ENCODE results near the gene SPECC1.
A peak's percentile ranks its signal among the peaks of the same experiment; 100 is the strongest.
"Not testable (repeated sequence)": the region's sequence is repeated elsewhere in the genome, so short reads cannot be mapped to it uniquely, and the experiment has no call there.

The SPECC1 gene

DNA sequence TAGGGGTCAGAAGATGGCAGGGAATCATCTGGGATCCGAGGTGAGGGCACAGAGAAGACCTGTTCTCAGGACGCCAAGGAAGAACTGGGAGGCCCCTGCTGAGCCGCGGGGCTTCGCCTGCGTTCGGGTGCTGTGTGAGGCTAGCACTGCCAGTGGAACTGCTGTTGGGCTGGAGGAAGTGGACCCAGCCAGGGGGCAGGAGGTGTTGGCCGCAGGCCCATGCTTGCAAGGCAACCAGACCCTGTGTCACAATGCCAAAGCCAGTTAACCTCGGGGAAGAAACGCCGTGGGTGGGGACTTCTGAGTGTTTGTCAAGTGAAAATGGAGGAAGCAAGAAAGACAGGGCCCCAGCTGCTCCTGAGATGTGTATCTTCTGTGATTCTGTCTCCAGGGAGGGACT, 272.7 kb downstream of the SPECC1 start:
- DNase-seq: no peak

DNA sequence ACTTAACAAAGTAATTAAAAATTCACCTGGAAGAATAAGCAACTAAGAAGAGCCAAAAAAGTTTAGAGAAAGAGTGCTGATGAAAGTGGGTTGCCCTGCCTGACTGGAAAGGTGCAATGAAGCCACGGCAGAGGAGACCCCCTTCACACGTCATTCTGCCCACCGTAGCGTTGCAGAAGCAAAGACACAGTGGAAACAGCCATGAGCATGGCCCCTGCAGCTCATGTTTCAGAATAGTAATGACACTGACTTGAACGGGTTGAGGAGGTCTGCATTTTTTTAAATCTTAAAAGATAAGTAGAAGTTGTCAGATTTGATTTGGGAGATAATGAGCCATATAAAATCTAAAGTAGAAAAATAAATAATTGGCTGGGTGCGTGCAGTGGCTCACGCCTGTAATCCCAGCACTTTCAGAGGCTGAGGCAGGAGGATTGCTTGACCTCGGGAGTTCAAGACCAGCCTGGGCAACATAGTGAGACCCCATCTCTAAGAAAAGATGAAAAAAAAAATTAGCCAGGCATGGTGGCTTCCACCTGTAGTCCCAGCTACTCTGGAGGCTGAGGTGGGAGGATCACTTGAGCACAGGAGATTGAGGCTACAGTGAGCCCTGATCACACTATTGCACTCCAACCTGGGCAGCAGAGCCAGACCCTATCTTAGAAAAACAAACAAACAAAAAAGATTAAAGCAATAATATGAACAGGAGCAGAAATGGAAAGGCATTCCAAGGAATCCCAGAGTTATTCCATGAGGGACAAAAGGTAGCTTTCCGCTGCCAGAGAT, 273.6 kb downstream of the SPECC1 start:
- DNase-seq: no peak

DNA sequence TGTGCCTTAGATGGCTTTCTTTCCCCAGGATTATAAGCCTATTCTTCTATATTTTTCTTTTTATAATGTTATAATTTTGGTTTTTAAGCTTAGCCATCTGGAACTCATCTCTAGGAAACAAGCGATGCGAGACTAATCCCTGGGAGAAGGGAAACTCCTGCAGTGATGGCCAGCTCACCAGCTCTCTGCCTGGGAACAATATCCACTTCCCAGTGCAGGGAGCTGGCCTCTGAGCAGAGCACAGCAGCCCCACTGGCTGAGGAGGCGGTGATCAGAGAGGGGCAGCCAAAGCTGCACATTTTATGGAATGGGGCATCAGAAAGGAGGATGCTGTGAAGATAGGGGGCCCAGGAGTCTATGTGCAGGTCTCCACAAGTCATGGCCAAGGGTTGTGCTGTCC, 274.9 kb downstream of the SPECC1 start:
- DNase-seq: no peak

DNA sequence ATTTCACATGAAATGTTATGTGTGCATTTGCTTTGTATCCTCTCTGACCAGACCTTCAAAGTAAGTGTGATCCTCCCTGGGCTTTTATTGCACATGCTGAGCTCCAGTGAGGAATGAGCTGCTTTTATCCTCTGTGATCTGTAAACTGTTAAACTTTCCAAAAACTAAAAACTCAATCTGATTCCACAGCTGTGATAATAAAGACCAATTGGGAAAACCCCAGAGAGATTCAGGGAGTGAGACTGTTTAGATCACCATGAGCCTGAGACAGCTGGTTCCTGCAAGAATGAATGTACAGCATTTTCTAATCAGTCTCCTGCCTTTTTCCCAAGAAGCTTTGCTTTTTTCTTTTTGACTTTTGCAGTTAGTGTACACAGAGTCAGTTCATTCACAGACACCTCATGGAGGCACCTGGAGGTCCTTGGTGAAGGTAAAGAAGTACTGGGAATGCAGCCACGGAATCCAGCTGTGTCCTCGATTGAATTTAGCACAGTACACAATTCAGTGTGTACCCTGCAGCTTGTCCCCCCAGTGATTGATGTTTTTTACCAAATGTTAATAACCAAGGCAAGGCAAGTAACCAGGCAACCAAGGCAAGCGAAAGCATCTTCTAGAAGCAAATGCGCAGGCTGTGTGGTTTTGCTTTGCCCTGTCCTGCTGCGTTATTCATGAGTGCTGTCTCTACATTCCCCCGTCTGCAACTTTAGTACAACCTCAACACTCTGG, 275.6 kb downstream of the SPECC1 start:
- DNase-seq: no peak

DNA sequence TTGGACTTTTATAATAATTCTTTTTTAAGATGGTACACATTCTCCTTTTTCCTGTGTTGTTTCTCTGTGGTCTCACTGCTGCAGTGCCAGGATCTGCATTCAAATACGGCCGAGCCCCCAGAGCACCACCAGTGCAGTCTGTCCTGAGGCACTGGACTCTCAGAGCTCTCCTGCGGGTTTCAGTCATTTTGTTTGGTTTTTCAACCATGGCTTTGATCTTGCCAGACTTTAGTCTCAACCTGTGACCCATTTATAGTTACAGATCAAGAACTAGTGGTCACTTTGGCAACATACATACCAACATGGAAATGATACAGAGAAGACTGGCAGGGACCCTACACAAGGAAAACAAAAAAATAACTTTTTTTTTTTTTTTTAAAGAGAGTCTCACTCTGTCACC, 280.8 kb downstream of the SPECC1 start:
- DNase-seq: no peak

DNA sequence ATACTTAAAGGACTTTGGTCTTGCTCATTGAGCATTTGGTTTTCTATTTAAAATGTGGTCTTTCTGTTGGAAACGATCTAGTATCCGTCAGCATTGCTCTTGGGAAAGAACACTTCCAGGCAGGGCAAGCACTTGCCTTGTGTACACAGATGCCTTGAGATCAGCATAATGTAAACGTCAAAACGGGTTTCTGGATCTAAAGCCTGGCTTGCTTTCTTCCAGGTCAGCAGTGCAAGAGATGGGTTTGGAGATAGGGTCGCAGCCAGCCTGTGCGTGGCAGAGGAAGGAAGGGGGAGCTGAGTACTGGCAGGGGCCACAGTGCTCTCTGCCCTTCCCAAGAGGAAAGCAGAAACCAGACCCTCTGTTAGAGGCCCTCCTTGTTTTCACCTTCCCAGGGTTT, 282.7 kb downstream of the SPECC1 start:
- DNase-seq: no peak

DNA sequence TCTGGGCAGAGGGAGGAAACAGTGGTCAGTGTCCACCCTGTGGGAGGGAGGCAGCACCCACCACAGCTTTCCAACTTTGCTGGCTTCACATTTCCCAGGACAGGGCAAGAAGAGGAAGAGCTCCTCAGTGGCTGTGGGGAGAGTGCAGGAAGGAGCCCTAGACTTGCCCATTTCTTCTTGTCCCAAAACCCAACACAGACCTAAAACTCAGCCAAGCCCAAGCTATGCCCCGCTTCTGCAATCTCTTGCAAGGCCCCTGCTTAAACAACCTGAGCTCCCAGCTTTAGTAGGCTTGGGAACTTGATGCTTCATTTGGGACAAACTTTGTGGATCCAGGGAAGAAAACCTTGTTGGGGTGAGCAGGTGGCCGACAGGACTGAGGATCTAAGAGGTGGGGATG, 284.3 kb downstream of the SPECC1 start:
- no peak for DNase-seq

DNA sequence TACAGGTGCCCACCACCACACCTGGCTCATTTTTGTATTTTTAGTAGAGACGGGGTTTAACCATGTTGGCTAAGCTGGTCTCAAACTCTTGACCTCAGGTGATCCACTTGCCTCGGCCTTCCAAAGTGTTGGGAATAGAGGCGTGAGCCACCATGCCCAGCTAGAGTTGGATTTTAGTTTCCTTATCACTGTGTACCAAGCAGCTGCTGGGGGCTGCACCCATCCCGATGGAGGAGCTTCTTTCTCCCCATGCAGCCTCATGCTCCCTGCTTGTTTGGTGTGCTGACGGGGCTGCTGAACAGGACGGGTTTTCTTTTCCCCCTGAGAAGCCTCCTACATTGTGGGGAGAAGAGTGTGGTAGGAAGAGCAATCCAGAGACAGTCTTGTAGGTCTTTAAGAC, 285.0 kb downstream of the SPECC1 start:
- no peak for DNase-seq

DNA sequence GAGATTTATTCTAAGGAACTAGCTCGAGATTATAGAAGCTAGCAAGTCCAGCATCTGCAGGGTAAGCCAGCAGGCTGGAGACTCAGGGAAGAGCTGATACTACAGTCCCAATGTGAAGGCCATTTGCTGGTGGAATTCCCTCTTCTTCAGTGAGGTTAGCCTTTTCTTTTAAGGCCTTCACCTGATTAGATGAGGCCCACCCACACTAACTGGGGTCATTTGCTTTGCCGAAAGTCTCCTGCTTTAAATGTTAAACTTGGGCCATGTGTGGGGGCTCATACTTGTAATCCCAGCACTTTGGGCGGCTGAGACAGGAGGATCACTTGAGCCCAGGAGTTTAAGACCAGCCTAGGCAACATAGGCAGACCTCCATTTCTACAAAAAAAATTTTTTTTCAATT, 289.9 kb downstream of the SPECC1 start:
- no peak for DNase-seq

DNA sequence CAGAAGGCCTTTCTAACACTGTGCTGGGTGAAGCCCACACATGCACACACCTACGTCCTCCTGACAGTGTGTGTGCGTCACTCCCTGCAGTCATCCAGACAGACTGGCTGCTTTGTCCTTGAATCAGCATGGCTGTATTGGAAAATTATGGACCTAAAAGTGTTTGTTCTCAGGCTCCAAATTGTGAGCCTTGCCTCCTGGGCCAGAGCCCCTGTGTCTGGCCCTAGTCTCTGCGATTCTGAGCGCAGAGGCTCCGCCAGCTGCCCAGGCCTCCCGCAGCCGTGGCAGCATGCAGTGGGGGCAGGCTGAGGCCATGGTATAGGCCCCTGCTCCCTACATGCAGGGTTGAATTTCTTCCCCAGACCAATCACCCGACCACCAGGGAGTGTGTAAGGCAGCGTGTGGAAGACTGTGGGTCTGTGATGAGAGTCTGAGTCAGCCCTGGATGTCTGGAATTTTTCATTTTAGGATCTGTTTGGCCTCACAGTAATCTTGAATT, 291.3 kb downstream of the SPECC1 start:
- no peak for DNase-seq

DNA sequence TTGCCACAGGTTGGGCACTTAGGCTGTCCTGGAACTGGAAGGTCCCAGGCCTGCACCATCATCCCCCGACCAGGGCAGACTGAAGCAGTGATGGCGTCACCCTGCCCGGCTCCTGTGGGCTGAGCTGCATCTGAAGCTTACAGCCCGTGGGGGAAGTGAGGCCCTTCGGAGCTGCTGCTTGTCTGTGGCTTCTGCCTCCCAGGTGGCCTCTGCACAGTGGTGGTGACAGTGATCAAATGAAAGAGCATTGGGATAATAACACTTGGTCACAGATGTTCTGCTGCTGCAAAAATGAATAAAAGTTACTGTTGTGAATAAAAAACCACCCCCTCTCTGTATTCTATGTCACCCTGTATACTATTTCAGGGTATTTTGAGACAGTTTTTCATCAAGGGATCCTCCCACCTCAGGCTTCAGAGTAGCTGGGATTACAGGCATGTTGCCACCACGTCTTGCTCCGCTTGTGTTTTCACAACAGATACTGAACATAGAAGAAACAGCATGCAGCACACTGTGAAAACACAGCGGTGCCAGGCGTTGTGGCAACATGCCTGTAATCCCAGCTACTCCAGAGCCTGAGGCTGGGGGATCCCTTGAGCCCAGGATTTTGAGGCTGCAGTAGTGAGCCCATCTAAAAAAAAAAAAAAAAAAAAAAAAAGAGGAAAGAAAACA, 293.2 kb downstream of the SPECC1 start:
- no peak for DNase-seq

DNA sequence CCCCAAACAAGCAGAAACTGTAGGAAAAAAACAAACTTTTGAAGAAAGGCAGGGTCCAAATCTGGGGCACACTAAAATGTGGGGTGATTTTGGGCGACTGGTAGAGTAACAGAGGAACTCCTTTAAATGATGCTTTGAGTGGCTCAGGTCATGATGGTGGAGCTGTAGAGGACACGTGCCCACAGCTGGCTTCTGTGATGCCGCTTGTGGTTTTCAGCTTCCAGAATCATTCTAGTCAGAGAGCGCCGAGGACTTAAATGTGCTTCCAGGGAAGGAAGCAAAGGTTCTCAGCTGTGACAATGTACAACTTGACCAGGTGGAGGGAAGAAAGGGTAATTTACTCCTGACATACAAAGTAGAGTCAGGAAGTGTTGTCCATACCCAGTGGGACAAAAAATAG, 295.8 kb downstream of the SPECC1 start:
- DNase-seq: no peak

DNA sequence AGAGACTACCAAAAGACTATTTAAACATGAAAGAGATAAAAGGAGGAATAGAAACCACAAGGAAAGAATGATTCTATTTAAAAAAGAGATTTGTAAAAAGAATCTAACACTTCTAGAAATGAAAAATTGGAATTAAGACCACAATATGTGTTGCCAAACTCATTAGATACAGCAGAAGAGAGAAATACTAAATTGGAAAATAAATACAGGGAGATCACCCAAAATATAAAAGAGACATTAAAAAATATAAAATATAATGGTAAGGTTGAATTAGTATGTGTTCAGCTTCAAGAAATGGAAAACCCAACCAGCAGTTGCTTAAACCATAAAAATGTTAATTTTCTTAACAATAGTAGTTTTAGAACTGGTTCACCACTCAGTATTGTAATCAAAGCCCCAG, 297.8 kb downstream of the SPECC1 start:
- DNase-seq: no peak

DNA sequence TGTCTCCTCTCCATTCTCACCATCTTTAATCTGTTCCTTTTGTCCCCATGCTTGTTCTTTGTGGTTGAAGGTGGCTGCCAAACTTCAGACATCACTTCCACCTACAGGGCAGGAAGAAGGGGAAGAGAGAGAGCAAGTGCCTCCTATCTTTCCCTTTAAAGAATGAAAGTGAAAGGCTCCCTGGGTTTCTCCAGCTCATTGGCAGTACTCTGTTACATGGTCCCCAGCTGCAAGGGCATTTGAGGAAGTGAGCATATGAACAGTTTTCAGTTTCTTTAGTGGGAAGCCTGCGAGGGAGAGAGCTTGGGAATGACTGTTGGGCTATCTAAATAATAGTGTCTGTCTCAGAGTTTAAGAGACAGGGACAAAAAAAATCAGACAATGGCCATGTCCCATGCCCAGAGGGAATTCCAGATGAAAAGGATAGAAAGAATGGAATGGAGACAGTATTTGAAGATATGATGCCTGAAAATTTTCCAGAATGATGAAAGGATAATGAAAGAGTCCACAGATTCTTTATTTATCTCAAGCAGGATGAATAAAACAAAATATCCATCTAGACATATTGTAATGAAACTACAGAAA, 298.3 kb downstream of the SPECC1 start:
- no peak for DNase-seq

DNA sequence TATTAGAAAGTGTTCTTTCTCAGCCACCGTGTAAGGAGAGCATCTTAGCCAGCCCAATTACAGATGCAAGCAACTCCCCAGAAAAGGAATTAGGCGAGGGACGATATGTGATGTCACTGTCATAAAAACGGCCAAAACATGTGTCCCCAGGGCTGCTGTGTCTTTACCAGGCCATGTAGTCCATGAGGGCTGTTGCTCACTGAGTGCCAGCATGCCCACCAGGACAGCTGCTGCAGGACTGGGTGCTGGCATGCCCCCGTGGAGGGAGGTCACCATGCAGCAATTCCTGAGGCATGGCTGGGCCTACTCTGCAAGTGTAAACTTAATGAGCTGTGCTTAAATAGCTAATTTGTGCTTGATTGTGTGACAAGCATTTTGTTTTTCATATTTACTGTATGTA, 301.3 kb downstream of the SPECC1 start:
- DNase-seq: no peak

DNA sequence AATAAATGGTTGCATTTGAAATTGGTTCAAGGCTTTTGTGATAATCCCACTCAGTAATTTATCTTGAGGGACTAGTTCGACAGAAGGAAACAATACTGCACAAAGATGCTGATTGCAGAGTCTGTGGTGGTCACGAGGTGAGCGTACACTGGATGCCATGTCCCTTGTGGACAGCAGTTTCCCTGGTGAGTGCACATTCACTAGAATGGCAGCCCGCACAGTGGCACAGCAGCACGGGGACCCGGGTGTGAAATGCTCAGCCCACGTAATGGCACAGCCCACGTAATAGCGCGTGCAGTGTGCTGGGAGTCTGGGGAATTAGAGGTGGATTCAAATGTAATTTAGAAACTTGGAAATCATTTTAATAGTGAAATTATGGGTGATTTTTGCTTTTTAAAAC, 304.1 kb downstream of the SPECC1 start:
- no peak for DNase-seq

DNA sequence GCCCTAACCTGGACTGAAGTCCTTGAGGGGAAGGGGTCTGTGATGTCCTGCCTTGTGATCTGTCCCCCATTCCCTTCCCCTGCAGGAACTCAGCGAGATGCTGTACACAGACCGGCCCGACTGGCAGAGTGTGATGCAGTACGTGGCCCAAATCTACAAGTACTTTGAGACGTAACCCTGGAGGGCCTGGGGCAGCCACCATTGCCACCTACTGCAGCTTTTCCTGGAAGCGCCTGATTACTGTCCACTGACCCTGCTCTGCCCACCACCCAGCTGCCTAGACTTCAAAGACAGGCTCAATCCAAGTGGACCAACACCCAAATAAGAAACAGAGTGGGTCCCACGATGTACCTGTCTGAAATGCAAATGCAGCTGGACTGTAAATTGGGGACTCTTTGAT, 304.7 kb downstream of the SPECC1 start:
- DNase-seq: no peak

DNA sequence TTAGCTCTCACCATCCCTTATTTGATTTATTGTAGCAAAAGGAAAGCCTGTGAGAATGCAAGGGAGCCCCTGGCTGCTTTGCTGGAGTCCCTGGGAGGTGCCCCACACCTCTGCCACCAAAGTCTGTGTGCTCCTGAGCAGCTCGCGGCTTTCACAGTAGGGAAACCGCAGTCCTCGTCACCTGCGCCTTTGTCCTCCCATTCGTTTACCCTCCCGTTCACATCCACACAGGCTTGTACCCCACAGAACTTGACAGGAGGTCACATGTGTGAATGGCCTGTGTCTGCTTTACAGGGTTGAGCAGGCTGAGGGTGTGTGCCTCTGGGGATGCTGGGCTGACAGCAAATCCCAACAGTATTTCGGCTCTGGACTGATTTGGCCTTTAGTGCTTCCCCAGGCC, 305.7 kb downstream of the SPECC1 start:
- no peak for DNase-seq

DNA sequence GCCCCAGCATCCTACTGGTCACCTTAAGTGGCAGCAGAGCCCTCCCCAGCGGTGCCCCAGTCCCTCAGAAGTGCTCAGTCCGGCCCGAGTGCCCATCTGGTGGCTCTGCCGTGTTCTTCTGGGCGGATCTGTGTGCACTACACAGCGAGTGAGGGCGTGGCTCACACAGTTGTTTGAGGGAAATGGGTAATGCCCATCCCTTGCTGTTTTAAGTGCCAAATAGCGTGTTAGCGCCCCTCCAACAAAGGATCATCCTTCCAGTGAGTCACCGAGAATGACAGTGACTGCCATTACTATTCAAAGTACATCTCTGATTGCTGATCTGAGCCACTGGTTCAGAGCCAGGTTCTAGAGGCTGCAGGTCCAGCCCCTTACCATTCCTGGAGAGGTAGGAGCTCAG, 306.2 kb downstream of the SPECC1 start:
- DNase-seq: no peak

DNA sequence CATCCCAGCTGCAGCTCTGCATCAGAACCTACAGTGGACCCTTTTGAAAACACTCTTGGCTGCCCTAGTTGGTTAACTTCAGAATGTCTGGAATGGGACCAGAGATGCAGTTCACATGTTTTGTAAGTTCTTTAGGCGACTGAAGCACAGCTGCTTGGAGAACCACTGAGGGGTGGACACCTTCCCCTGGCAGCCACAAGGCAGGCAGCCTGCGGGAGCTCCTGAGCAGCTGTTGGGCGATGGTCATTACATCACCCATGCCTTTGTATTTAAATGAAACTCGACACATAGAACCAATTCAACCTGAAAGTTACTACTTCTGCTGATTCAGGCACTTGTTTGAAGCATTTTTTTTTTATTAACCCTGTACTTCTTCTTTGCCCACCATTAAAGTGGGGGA, 306.7 kb downstream of the SPECC1 start:
- DNase-seq: no peak

DNA sequence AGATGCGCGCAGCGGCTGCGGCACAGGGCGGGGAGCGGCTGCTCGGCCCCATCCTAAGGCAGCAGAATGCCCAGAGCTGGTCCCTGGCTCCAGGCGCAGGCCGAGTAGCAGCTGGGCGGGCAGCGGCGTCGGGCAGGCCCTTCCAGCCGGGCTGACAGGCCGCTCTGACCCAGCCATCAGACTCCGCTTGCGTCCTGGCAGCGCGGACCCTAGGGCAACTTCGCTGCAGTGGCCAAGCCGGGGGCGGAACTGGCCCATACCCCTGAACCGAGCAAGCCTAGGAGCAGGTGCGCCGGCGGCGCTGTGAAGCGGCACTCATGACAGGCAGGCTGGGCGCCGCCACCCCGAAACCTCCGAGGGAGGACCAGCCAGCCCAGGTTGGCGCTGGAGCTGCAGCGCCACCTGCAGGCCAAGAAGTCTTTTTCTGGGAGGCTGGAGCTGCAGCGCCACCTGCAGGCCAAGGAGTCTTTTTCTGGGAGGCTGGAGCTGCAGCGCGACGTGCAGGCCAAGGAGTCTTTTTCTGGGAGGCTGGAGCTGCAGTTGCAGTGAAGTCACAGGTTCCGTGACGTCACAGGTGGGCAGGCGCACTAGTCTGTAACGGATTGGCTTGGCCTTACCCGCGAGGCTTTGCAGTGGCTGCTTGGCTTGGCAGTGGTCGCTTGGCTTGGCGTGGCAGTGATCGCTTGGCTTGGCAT, 311.5 kb downstream of the SPECC1 start:
- DNase-seq: peak; percentile 76

DNA sequence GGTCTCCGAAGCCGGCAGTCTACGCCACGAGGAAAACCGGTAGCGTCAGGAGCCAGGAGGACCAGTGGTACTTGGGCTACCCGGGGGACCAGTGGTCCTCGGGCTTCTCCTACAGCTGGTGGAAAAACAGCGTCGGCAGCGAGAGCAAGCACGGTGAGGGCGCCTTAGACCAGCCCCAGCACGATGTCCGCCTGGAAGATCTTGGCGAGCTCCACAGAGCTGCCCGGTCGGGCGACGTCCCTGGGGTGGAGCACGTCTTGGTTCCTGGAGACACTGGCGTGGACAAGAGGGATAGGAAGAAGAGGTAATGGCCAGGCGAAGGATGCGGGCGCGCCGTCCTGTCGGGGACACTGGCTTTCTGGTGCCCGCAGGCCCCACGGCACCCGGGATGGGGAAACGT, 312.2 kb downstream of the SPECC1 start:
- DNase-seq: not testable (repeated sequence)

DNA sequence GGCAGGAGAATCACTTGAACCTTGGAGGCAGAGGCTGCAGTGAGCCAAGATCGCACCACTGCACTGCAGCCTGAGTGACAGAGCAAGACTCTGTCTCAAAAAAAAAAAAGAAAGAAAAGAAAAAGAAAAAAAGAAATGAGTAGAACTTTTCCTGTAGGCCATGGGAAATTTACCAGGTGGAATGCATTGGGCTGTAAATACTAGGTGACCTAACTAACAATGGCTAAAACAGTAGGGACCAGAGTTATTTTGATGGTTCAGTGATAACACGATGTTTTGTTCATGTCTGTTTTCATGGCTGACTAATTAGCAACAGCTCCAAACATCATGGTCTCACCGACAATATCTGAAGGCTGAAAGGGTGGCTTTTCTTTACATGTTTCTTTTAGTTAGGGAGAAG, 318.6 kb downstream of the SPECC1 start:
- not testable (repeated sequence) for DNase-seq
